Colonic mucosa (tissue), 4 donors: ENCODE results near the gene SPRED3. TPM values are rescaled to one million over a fixed set of nuclear protein-coding genes. Genes with fewer than 3 reads are reported as not detected.
A peak's percentile ranks its signal among the peaks of the same experiment; 100 is the strongest.

Experiments used
- DNase-seq: peaks from one replicate; pipeline ENCODE4 v3.0.0-alpha.2; 2020
- H3K27ac ChIP-seq: fragments of 200-600 bp; one replicate; pipeline ENCODE4 v1.8.0; 2021
- H3K27me3 ChIP-seq: fragments of 200-600 bp; one replicate; pipeline ENCODE4 v1.8.0; 2021
- H3K36me3 ChIP-seq: fragments of 200-600 bp; one replicate; pipeline ENCODE4 v1.8.0; 2021
- H3K4me1 ChIP-seq: fragments of 200-600 bp; one replicate; pipeline ENCODE4 v1.8.0; 2021; ENCODE audit warnings: mild to moderate bottlenecking
- H3K4me3 ChIP-seq: fragments of 200-600 bp; one replicate; pipeline ENCODE4 v1.8.0; 2021
- H3K9ac ChIP-seq, 2 donors: one replicate each; pipeline ENCODE4 v1.7.0; 2013; ENCODE audit warnings: control low read depth in 2 of 2, low read depth in 2 of 2, low read length in 2 of 2
- H3K9me3 ChIP-seq: fragments of 200-600 bp; one replicate; pipeline ENCODE4 v1.8.0; 2021
- intact Hi-C: fragments of 100-400 bp; cut with DNase I; formaldehyde crosslinking; loops from one replicate; pipeline ENCODE4 v1.14.1; 2022
- total RNA-seq, 2 donors: library from RNA; stranded (reverse); fragmentation: NEBNext Ultra II Directional in 1 of 2; extraction: Animal tissue kit (Norgen Biotek cat#: 25700) in 1 of 2; gene quantifications; one replicate each; pipeline ENCODE4 v1.2.1, GENCODE V29; 2021
- TF ChIP-seq, protein P1 (sequence below): fragments of 200-600 bp; IDR thresholded peaks from one replicate; pipeline ENCODE4 v1.8.0; 2022; ENCODE audit warnings: antibody characterized with exemption, mild to moderate bottlenecking
- donor health status: healthy.
- donor health status: DM: no; HTN: no; CAD: no.
- donor health status: DM: no; HTN: no; CAD: no.

The SPRED3 gene
- total RNA-seq, 2 donors from 2014 or later = 0.61 to 0.99 TPM

DNA sequence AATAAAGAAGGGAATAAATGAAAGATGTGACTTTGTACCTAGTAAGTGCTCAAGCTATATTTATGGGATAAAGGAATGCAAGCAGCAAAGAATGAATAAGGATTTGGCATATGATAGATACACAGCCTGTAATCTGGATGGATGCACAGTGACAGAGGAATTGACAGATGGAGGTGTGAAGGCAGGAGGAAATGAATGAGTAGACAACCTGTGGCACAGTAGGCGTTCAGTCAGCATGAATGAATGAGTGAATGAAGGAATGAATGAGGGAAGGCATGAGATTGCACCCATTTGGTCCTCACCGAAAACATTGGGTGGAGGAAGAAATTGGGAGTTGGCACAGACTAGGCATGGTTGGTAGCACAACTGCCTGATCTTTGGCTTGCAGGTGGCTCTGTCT is 18.9 kb upstream of the SPRED3 start:
- Histone ChIP-seq H3K4me1 (no peaks in the 10 kb centered on the region), H3K27me3 (no peaks in the 10 kb centered on the region), H3K4me3 (no peak overlapping the region), H3K9me3 (no peaks in the 10 kb centered on the region), H3K36me3 (no peaks in the 10 kb centered on the region), H3K9ac (no peak overlapping the region), H3K27ac (no peak overlapping the region)
- TF ChIP-seq, protein P1, sequence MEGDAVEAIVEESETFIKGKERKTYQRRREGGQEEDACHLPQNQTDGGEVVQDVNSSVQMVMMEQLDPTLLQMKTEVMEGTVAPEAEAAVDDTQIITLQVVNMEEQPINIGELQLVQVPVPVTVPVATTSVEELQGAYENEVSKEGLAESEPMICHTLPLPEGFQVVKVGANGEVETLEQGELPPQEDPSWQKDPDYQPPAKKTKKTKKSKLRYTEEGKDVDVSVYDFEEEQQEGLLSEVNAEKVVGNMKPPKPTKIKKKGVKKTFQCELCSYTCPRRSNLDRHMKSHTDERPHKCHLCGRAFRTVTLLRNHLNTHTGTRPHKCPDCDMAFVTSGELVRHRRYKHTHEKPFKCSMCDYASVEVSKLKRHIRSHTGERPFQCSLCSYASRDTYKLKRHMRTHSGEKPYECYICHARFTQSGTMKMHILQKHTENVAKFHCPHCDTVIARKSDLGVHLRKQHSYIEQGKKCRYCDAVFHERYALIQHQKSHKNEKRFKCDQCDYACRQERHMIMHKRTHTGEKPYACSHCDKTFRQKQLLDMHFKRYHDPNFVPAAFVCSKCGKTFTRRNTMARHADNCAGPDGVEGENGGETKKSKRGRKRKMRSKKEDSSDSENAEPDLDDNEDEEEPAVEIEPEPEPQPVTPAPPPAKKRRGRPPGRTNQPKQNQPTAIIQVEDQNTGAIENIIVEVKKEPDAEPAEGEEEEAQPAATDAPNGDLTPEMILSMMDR = no peak
- no peak for DNase-seq
- intact Hi-C loops = no loop called here

DNA sequence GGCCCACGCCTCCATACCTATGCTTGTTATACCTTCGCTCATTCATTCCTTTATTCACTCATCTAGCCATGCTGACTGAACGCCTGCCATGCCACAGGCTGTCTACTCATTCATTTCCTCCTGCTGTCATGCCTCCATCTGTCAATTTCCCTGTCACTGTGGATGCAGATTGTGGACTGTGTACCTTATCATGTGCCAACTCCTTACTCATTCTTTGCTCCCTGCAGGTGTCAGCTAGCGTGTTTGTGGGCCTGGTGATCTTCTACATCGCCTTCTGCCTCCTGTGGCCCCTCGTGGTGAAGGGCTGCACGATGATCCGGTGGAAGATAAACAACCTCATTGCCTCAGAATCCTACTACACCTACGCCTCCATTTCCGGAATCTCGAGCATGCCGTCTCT is 18.2 kb upstream of the SPRED3 start:
- Histone ChIP-seq H3K4me1 (no peaks in the 10 kb centered on the region), H3K4me3 (no peak overlapping the region), H3K9me3 (no peaks in the 10 kb centered on the region), H3K27me3 (no peaks in the 10 kb centered on the region), H3K27ac (no peak overlapping the region), H3K36me3 (no peaks in the 10 kb centered on the region), H3K9ac (no peak overlapping the region)
- DNase-seq = no peak
- intact Hi-C loops = loop anchor here (5.0 kb wide), 1 partner anchor 33 kb away; the partner anchor contains the start of gene CATSPERG
- TF ChIP-seq, protein P1 = no peak

DNA sequence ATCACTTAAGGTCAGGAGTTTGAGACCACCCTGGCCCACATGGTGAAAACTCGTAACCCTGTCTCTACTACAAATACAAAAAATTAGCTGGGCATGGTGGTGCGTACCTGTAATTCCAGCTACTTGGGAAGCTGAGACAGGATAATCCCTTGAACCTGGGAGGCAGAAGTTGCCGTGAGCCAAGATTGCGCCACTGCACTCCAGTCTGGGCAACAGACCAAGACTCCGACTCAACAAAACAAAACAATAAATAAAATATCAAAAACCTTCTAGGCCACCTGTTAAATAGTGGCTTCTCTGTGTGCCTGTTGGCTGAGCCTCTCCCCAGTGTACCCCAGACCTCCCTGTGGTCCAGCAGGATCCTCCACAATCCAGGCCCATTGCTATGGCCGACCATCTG is 17.4 kb upstream of the SPRED3 start:
- DNase-seq = no peak
- Histone ChIP-seq H3K4me3 (no peak overlapping the region), H3K36me3 (no peaks in the 10 kb centered on the region), H3K27me3 (no peaks in the 10 kb centered on the region), H3K9ac (no peak overlapping the region), H3K27ac (no peak overlapping the region), H3K9me3 (no peaks in the 10 kb centered on the region), H3K4me1 (peaks cover 5% of the 10 kb centered on the region)
- intact Hi-C loops = loop anchor here (5.0 kb wide), 1 partner anchor 34 kb away; the partner anchor contains the start of gene CATSPERG
- TF ChIP-seq, protein P1 = no peak

DNA sequence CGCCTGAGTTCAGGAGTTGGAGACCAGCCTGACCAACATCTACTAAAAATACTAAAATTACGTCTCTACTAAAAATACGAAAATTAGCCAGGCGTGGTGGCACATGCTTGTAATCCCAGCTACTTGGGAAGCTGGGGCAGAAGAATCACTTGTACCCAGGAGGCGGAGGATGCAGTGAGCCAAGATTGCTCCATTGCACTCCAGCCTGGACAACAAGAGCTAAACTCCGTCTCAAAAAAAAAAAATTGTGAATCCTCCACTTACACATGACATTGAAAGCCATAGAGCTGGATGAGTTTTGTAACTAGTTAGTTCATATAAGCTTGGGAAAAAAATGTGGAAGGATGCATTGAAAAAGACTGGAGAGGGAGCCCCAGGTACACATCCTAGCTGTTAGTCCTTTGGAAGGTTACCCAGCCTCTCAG is 14.6 kb upstream of the SPRED3 start:
- intact Hi-C loops = loop anchor here (5.0 kb wide), 1 partner anchor 37 kb away; the partner anchor contains the start of gene CATSPERG
- H3K4me3 ChIP-seq = peak overlapping the region; percentile 61
- peak overlapping the region; percentile 40 to 87 for H3K9ac ChIP-seq
- H3K27me3 ChIP-seq = no peaks in the 10 kb centered on the region
- H3K27ac ChIP-seq = peak overlapping the region; percentile 68
- DNase-seq = no peak
- H3K36me3 ChIP-seq = no peaks in the 10 kb centered on the region
- H3K9me3 ChIP-seq = no peaks in the 10 kb centered on the region
- TF ChIP-seq, protein P1 = no peak
- peaks cover 5% of the 10 kb centered on the region for H3K4me1 ChIP-seq

DNA sequence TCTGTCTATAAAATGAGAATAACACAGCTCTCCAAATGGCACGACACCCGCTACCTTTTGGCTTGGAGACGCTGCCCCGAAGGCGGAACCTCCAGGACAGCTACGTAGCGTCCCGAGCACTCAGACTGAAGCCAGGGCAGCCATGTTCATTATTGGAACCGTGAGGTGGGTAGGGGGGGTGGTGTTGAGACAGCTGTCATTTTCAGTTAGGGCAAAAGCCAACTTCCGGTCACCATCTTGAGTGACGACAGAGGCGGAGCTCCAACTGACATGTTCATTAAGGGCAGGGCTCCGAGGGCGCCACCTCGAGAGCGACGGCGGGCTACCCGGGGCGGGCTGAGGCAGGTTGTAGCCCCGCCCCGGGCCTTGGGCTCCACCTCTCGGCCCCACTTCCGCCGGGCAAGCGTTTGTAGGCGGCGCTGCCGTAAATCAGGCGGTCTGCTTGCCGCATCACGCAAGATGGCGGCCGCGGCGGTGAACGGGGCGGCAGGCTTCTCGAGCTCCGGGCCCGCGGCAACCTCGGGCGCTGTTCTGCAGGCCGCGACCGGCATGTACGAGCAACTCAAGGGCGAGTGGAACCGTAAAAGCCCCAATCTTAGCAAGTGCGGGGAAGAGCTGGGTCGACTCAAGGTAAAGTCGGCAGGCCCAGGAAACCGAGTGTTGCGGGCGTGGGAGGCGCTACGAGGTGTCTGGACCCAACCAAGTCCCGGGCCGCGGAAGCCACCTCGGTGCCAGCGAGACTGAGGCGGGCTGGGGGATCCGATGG is 14.0 kb upstream of the SPRED3 start, which contains the start of gene PSMD8:
Gene PSMD8 (plus strand): TSS at position 240 of the 766 bp plus-strand sequence. CDS start 31 bp downstream, at position 271.
- TF ChIP-seq, protein P1 = no peak
- no peaks in the 10 kb centered on the region for H3K36me3 ChIP-seq

More for the DNA sequence above, 14.0 kb upstream of the SPRED3 start, which contains the start of gene PSMD8:
- intact Hi-C loops = loop anchor here (5.0 kb wide), 1 partner anchor 37 kb away; the partner anchor contains the start of gene CATSPERG
- H3K4me1 ChIP-seq = peaks cover 5% of the 10 kb centered on the region
- H3K4me3 ChIP-seq = peak within 1 kb of the TSS; percentile 61
- peak; percentile 99 for DNase-seq
- H3K9ac ChIP-seq = peak within 1 kb of the TSS; percentile 85 to 89
- H3K27me3 ChIP-seq = no peaks in the 10 kb centered on the region
- H3K27ac ChIP-seq = peak within 1 kb of the TSS; percentile 68
- H3K9me3 ChIP-seq = no peaks in the 10 kb centered on the region
